IPS DF 4.7 (cell line): Measurements from ENCODE around the gene IL27RA.

ENCODE experiments used
- DNase-seq: peaks from one replicate; pipeline ENCODE4 v3.0.0-alpha.2; 2013; ENCODE audit warnings: low spot score; ENCODE audit errors: extremely low read depth

The IL27RA gene

GRCh38 chr19:14031719-14032480 is at the start of gene IL27RA:
Gene IL27RA, plus strand, starts transcription at chr19:14031762. Its CDS starts 111 bp downstream, at chr19:14031873.
- peak; percentile 36 for DNase-seq

- no peak for DNase-seq
Observed at GRCh38 chr19:13981988-13982501, 49.5 kb upstream of the IL27RA start.

- DNase-seq: no peak
Observed at GRCh38 chr19:13982773-13983172, 48.8 kb upstream of the IL27RA start.

GRCh38 chr19:13983213-13983889 is 48.2 kb upstream of the IL27RA start:
- no peak for DNase-seq

GRCh38 chr19:13984186-13984585 is 47.4 kb upstream of the IL27RA start:
- DNase-seq: no peak

- no peak for DNase-seq
Observed at GRCh38 chr19:13984875-13985741, 46.5 kb upstream of the IL27RA start.

- DNase-seq: no peak
Observed at GRCh38 chr19:13985771-13986347, 45.7 kb upstream of the IL27RA start.

- DNase-seq: no peak
Observed at GRCh38 chr19:13986348-13986904, 45.1 kb upstream of the IL27RA start.

GRCh38 chr19:13987101-13987890 is 44.3 kb upstream of the IL27RA start:
- DNase-seq: no peak

GRCh38 chr19:13989487-13989886 is 42.1 kb upstream of the IL27RA start:
- no peak for DNase-seq

GRCh38 chr19:13990085-13990484 is 41.5 kb upstream of the IL27RA start:
- no peak for DNase-seq

GRCh38 chr19:13992025-13992424 is 39.5 kb upstream of the IL27RA start:
- no peak for DNase-seq

- DNase-seq: no peak
Observed at GRCh38 chr19:13993590-13994300, 37.8 kb upstream of the IL27RA start.

- DNase-seq: no peak
Observed at GRCh38 chr19:13995017-13995728, 36.4 kb upstream of the IL27RA start.

- DNase-seq: no peak
Observed at GRCh38 chr19:13995878-13996765, 35.4 kb upstream of the IL27RA start.

GRCh38 chr19:13996928-13997630 is 34.5 kb upstream of the IL27RA start:
- DNase-seq: no peak

- no peak for DNase-seq
Observed at GRCh38 chr19:13997631-13997962, 34.0 kb upstream of the IL27RA start.
